ENCODE data around the gene DDR1. TPM values are rescaled to one million over a fixed set of nuclear protein-coding genes. Genes with fewer than 3 reads are reported as not detected.

The DDR1 gene
- total RNA-seq, 1 experiment from 2014 or later, result 258 TPM

GRCh38 chr6:30894381-30894780 lies 10.1 kb downstream of the DDR1 start:
- peak overlapping the region in 1 of 3 experiments; percentile 0; a peak in 1 of 7 replicates for H3K27ac Mint-ChIP-seq
- H3K14ac ChIP-seq (ENCODE audit: insufficient read depth, low read length), result no peak overlapping the region
- H3K79me2 ChIP-seq (ENCODE audit: insufficient read depth, low read length), result no peaks in the 10 kb centered on the region
- no peak overlapping the region for H3K23ac ChIP-seq (ENCODE audit: insufficient read length, low read depth, low read length)
- H3K9me3 ChIP-seq (ENCODE audit: control insufficient read depth, low read depth, low read length), result no peaks in the 10 kb centered on the region
- TF ChIP-seq CTCF (conservative IDR thresholded peaks at IDR 0.05), result no peak
- H2BK120ac ChIP-seq (ENCODE audit: low read depth, low read length, poor library complexity, severe bottlenecking), result no peak overlapping the region
- no peaks in the 10 kb centered on the region for H3K27me3 Mint-ChIP-seq (ENCODE audit: low read depth)
- no peak overlapping the region for H2BK12ac ChIP-seq (ENCODE audit: insufficient read length, low read depth, low read length)
- no CpG with 5 or more reads among the region's 12 CpGs for WGBS (ENCODE audit: extremely low coverage, insufficient read length, low lambda C conversion rate)
- no peak overlapping the region for H4K91ac ChIP-seq (ENCODE audit: insufficient read length, low read depth, low read length)
- H2BK15ac ChIP-seq (ENCODE audit: low read depth, low read length), result no peak overlapping the region
- no peak overlapping the region for H3K27ac ChIP-seq (ENCODE audit: insufficient read length, low read depth, low read length)
- H3K4me3 Mint-ChIP-seq, result no peak overlapping the region
- no peak overlapping the region for H3K4me2 ChIP-seq (ENCODE audit: insufficient read depth, insufficient read length, low read length)
- H4K20me1 ChIP-seq (ENCODE audit: control insufficient read depth, insufficient read depth, insufficient read length), result no peaks in the 10 kb centered on the region
- no peak overlapping the region for H2BK20ac ChIP-seq (ENCODE audit: low read depth, low read length, poor library complexity, severe bottlenecking)
- H3K79me1 ChIP-seq (ENCODE audit: insufficient read depth, low read depth, low read length, poor library complexity, severe bottlenecking), result peaks cover 3% of the 10 kb centered on the region
- no peak overlapping the region for H4K5ac ChIP-seq (ENCODE audit: insufficient read length, low read depth, low read length)
- H3K36me3 Mint-ChIP-seq (ENCODE audit: insufficient read depth in 1 of 3, low read depth in 3 of 3), result peaks cover 50 to 92% (median 86%) of the 10 kb centered on the region in 3 experiments
- H3K9me3 Mint-ChIP-seq, result no peaks in the 10 kb centered on the region
- H3K56ac ChIP-seq (ENCODE audit: insufficient read length, low read depth, low read length), result no peak overlapping the region
- no peak overlapping the region for H3K18ac ChIP-seq (ENCODE audit: insufficient read length, low read depth, low read length)
- H3T11ph ChIP-seq (ENCODE audit: low read length), result no peak overlapping the region
- H3K23me2 ChIP-seq (ENCODE audit: insufficient read length, low read depth, low read length, poor library complexity, severe bottlenecking), result no peaks in the 10 kb centered on the region
- H3K27me3 ChIP-seq (ENCODE audit: insufficient read depth, low read length), result no peaks in the 10 kb centered on the region
- no peaks in the 10 kb centered on the region for H3K4me1 ChIP-seq (ENCODE audit: insufficient read depth, low read length)
- no peak for DNase-seq
- no peak overlapping the region for H2AFZ ChIP-seq (ENCODE audit: low read length)
- peaks cover 20 to 25% of the 10 kb centered on the region in 2 experiments for H3K4me1 Mint-ChIP-seq
- H3K9ac ChIP-seq (ENCODE audit: extremely low read depth, insufficient read length, low read length), result no peak overlapping the region
- H2BK5ac ChIP-seq (ENCODE audit: insufficient read length, low read length), result no peak overlapping the region
- no peak overlapping the region for H4K8ac ChIP-seq (replicated peaks; ENCODE audit: insufficient read length, low read depth, low read length)
- no peak overlapping the region for H3K4ac ChIP-seq (ENCODE audit: low read depth, low read length)
- no peak overlapping the region for H2AK5ac ChIP-seq (ENCODE audit: insufficient read length, low read length)

All from H9 (cell line).